Activated CD8-positive, alpha-beta memory T cell treated with anti-CD3 and anti-CD28 coated beads, Interleukin-2, amount 50 U/mL, for 1 hour (primary cell): ENCODE measurements around the gene HK1.
A peak's percentile ranks its signal among the peaks of the same experiment; 100 is the strongest.
"Not testable (repeated sequence)": the region's sequence is repeated elsewhere in the genome, so short reads cannot be mapped to it uniquely, and the experiment has no call there.

ENCODE experiments used
- DNase-seq: peaks from one replicate; pipeline ENCODE4 v3.0.0-alpha.2; 2020; ENCODE audit errors: extremely low read depth

Gene HK1

GRCh38 chr10:69450395-69450794 is 172.1 kb downstream of the HK1 start:
- not testable (repeated sequence) for DNase-seq

- peak; percentile 32 for DNase-seq
Observed at GRCh38 chr10:69451209-69451783, 173.0 kb downstream of the HK1 start, which contains the start of gene TSPAN15. Gene TSPAN15, plus strand, starts transcription at chr10:69451465. Its CDS starts 130 bp downstream, at chr10:69451595.
